ENCODE data around the gene VOPP1. TPM values are rescaled to one million over a fixed set of nuclear protein-coding genes. Genes with fewer than 3 reads are reported as not detected.

The VOPP1 gene
- total and polyA plus RNA-seq, 5 donors from 2014 or later, result 40.3 to 128 (median 60.9) TPM

GRCh38 chr7:55497521-55497920 is 74.8 kb downstream of the VOPP1 start:
- H3K4me1 Mint-ChIP-seq, result peaks cover 22 to 80% (median 42%) of the 10 kb centered on the region in 4 donors
- H3K4me3 ChIP-seq (ENCODE audit: low read depth, low read length), result no peak overlapping the region
- DNase-seq (no peak), ATAC-seq (ENCODE audit: low read depth in 2 of 2) (no peak)
- no peaks in the 10 kb centered on the region for H3K9me3 Mint-ChIP-seq
- H3K27me3 Mint-ChIP-seq, result no peaks in the 10 kb centered on the region
- peaks cover 68% of the 10 kb centered on the region for H3K36me3 ChIP-seq (ENCODE audit: control insufficient read depth, insufficient read depth, low read length)
- no peak overlapping the region for H3K27ac ChIP-seq (ENCODE audit: insufficient read depth, low read length, poor library complexity, severe bottlenecking)
- no peaks in the 10 kb centered on the region for H3K27me3 ChIP-seq (ENCODE audit: control insufficient read depth, insufficient read depth, low read length)
- peaks cover 49% of the 10 kb centered on the region for H3K36me3 Mint-ChIP-seq
- H3K27ac Mint-ChIP-seq, result no peak overlapping the region
- peaks cover 15% of the 10 kb centered on the region for H3K4me1 ChIP-seq (ENCODE audit: control insufficient read depth, insufficient read depth, low read length, poor library complexity, severe bottlenecking)
- H3K9me3 ChIP-seq (ENCODE audit: control insufficient read depth in 2 of 2, low read length in 2 of 2), result no peaks in the 10 kb centered on the region
- H3K4me3 Mint-ChIP-seq, result no peak overlapping the region

GRCh38 chr7:55496906-55497305 is 75.4 kb downstream of the VOPP1 start:
- H3K4me1 ChIP-seq (ENCODE audit: control insufficient read depth, insufficient read depth, low read length, poor library complexity, severe bottlenecking), result peaks cover 12% of the 10 kb centered on the region
- no peaks in the 10 kb centered on the region for H3K27me3 ChIP-seq (ENCODE audit: control insufficient read depth, insufficient read depth, low read length)
- Mint-ChIP-seq H3K36me3 (peaks cover 44% of the 10 kb centered on the region), H3K27ac (peak overlapping the region in 2 of 3 donors; percentile 48 to 87), H3K27me3 (no peaks in the 10 kb centered on the region), H3K9me3 (no peaks in the 10 kb centered on the region), H3K4me3 (no peak overlapping the region), H3K4me1 (peaks cover 19 to 73% (median 36%) of the 10 kb centered on the region in 4 donors)
- no peak overlapping the region for H3K27ac ChIP-seq (ENCODE audit: insufficient read depth, low read length, poor library complexity, severe bottlenecking)
- H3K36me3 ChIP-seq (ENCODE audit: control insufficient read depth, insufficient read depth, low read length), result peaks cover 72% of the 10 kb centered on the region
- no peak overlapping the region for H3K4me3 ChIP-seq (ENCODE audit: low read depth, low read length)
- ATAC-seq (ENCODE audit: low read depth in 2 of 2) (no peak), DNase-seq (no peak)
- no peaks in the 10 kb centered on the region for H3K9me3 ChIP-seq (ENCODE audit: control insufficient read depth in 2 of 2, low read length in 2 of 2)

- Histone ChIP-seq H3K27ac (ENCODE audit: insufficient read depth, low read length, poor library complexity, severe bottlenecking) (no peak overlapping the region), H3K36me3 (ENCODE audit: control insufficient read depth, insufficient read depth, low read length) (peaks cover 80% of the 10 kb centered on the region), H3K4me3 (ENCODE audit: low read depth, low read length) (no peak overlapping the region), H3K9me3 (ENCODE audit: control insufficient read depth in 2 of 2, low read length in 2 of 2) (no peaks in the 10 kb centered on the region), H3K4me1 (ENCODE audit: control insufficient read depth, insufficient read depth, low read length, poor library complexity, severe bottlenecking) (peaks cover 12% of the 10 kb centered on the region), H3K27me3 (ENCODE audit: control insufficient read depth, insufficient read depth, low read length) (no peaks in the 10 kb centered on the region)
- DNase-seq (no peak), ATAC-seq (ENCODE audit: low read depth in 2 of 2) (no peak)
- peaks cover 51% of the 10 kb centered on the region for H3K36me3 Mint-ChIP-seq
- H3K4me1 Mint-ChIP-seq, result peaks cover 15 to 62% (median 32%) of the 10 kb centered on the region in 4 donors
- peak overlapping the region; percentile 87 to 89 (median 88) for H3K27ac Mint-ChIP-seq
- H3K4me3 Mint-ChIP-seq, result no peak overlapping the region
- no peaks in the 10 kb centered on the region for H3K27me3 Mint-ChIP-seq
- no peaks in the 10 kb centered on the region for H3K9me3 Mint-ChIP-seq
These were observed 77.4 kb downstream of the VOPP1 start for GRCh38 chr7:55494951-55495350.

- Histone ChIP-seq H3K27ac (ENCODE audit: insufficient read depth, low read length, poor library complexity, severe bottlenecking) (no peak overlapping the region), H3K4me1 (ENCODE audit: control insufficient read depth, insufficient read depth, low read length, poor library complexity, severe bottlenecking) (peaks cover 17% of the 10 kb centered on the region), H3K27me3 (ENCODE audit: control insufficient read depth, insufficient read depth, low read length) (no peaks in the 10 kb centered on the region), H3K4me3 (ENCODE audit: low read depth, low read length) (no peak overlapping the region), H3K9me3 (ENCODE audit: control insufficient read depth in 2 of 2, low read length in 2 of 2) (no peaks in the 10 kb centered on the region), H3K36me3 (ENCODE audit: control insufficient read depth, insufficient read depth, low read length) (peaks cover 83% of the 10 kb centered on the region)
- Mint-ChIP-seq H3K27ac (peak overlapping the region in 2 of 3 donors; percentile 22 to 78), H3K27me3 (no peaks in the 10 kb centered on the region), H3K4me1 (peaks cover 15 to 62% (median 29%) of the 10 kb centered on the region in 4 donors), H3K36me3 (peaks cover 55% of the 10 kb centered on the region), H3K9me3 (no peaks in the 10 kb centered on the region), H3K4me3 (no peak overlapping the region)
- no peak for DNase-seq
- no peak for ATAC-seq (ENCODE audit: low read depth in 2 of 2)
These were observed 78.9 kb downstream of the VOPP1 start for GRCh38 chr7:55493408-55493807.

- Mint-ChIP-seq H3K4me3 (no peak overlapping the region), H3K9me3 (no peaks in the 10 kb centered on the region), H3K36me3 (peaks cover 64% of the 10 kb centered on the region), H3K27ac (peak overlapping the region in 2 of 3 donors; percentile 35 to 79), H3K27me3 (no peaks in the 10 kb centered on the region), H3K4me1 (peaks cover 15 to 75% (median 33%) of the 10 kb centered on the region in 4 donors)
- Histone ChIP-seq H3K36me3 (ENCODE audit: control insufficient read depth, insufficient read depth, low read length) (peaks cover 89% of the 10 kb centered on the region), H3K9me3 (ENCODE audit: control insufficient read depth in 2 of 2, low read length in 2 of 2) (no peaks in the 10 kb centered on the region), H3K27me3 (ENCODE audit: control insufficient read depth, insufficient read depth, low read length) (no peaks in the 10 kb centered on the region), H3K4me3 (ENCODE audit: low read depth, low read length) (no peak overlapping the region), H3K4me1 (ENCODE audit: control insufficient read depth, insufficient read depth, low read length, poor library complexity, severe bottlenecking) (peaks cover 10% of the 10 kb centered on the region), H3K27ac (ENCODE audit: insufficient read depth, low read length, poor library complexity, severe bottlenecking) (no peak overlapping the region)
- DNase-seq (no peak), ATAC-seq (ENCODE audit: low read depth in 2 of 2) (no peak)
These were observed 81.0 kb downstream of the VOPP1 start for GRCh38 chr7:55491346-55491745.

- DNase-seq, result no peak
- peak overlapping the region in 1 of 3 donors; percentile 91 for H3K27ac Mint-ChIP-seq
- H3K27ac ChIP-seq (ENCODE audit: insufficient read depth, low read length, poor library complexity, severe bottlenecking), result no peak overlapping the region
- no peak for ATAC-seq (ENCODE audit: low read depth in 2 of 2)
- peaks cover 64% of the 10 kb centered on the region for H3K36me3 Mint-ChIP-seq
- H3K4me3 ChIP-seq (ENCODE audit: low read depth, low read length), result no peak overlapping the region
- no peaks in the 10 kb centered on the region for H3K9me3 ChIP-seq (ENCODE audit: control insufficient read depth in 2 of 2, low read length in 2 of 2)
- H3K27me3 Mint-ChIP-seq, result no peaks in the 10 kb centered on the region
- peaks cover 18% of the 10 kb centered on the region for H3K4me1 ChIP-seq (ENCODE audit: control insufficient read depth, insufficient read depth, low read length, poor library complexity, severe bottlenecking)
- no peak overlapping the region for H3K4me3 Mint-ChIP-seq
- H3K27me3 ChIP-seq (ENCODE audit: control insufficient read depth, insufficient read depth, low read length), result no peaks in the 10 kb centered on the region
- H3K9me3 Mint-ChIP-seq, result no peaks in the 10 kb centered on the region
- H3K4me1 Mint-ChIP-seq, result peaks cover 15 to 77% (median 31%) of the 10 kb centered on the region in 4 donors
- H3K36me3 ChIP-seq (ENCODE audit: control insufficient read depth, insufficient read depth, low read length), result peaks cover 83% of the 10 kb centered on the region
These were observed 82.2 kb downstream of the VOPP1 start for GRCh38 chr7:55490099-55490498.

- peak overlapping the region; percentile 87 to 93 (median 91) for H3K27ac Mint-ChIP-seq
These were observed 82.8 kb downstream of the VOPP1 start for GRCh38 chr7:55489552-55489951.

GRCh38 chr7:55488804-55489340 is 83.4 kb downstream of the VOPP1 start:
- H3K4me3 Mint-ChIP-seq, result no peak overlapping the region
- no peak overlapping the region for H3K4me3 ChIP-seq (ENCODE audit: low read depth, low read length)
- peaks cover 21% of the 10 kb centered on the region for H3K4me1 ChIP-seq (ENCODE audit: control insufficient read depth, insufficient read depth, low read length, poor library complexity, severe bottlenecking)
- H3K27ac ChIP-seq (ENCODE audit: insufficient read depth, low read length, poor library complexity, severe bottlenecking), result peak overlapping the region; percentile 43
- DNase-seq (no peak), ATAC-seq (ENCODE audit: low read depth in 2 of 2) (no peak)
- H3K9me3 Mint-ChIP-seq, result no peaks in the 10 kb centered on the region
- peaks cover 86% of the 10 kb centered on the region for H3K36me3 ChIP-seq (ENCODE audit: control insufficient read depth, insufficient read depth, low read length)
- no peaks in the 10 kb centered on the region for H3K27me3 Mint-ChIP-seq
- peak overlapping the region; percentile 76 to 93 (median 93) for H3K27ac Mint-ChIP-seq
- peaks cover 24 to 82% (median 38%) of the 10 kb centered on the region in 4 donors for H3K4me1 Mint-ChIP-seq
- H3K27me3 ChIP-seq (ENCODE audit: control insufficient read depth, insufficient read depth, low read length), result no peaks in the 10 kb centered on the region
- no peaks in the 10 kb centered on the region for H3K9me3 ChIP-seq (ENCODE audit: control insufficient read depth in 2 of 2, low read length in 2 of 2)
- peaks cover 67% of the 10 kb centered on the region for H3K36me3 Mint-ChIP-seq

More at GRCh38 chr7:55489552-55489951, 82.8 kb downstream of the VOPP1 start:
- peaks cover 21% of the 10 kb centered on the region for H3K4me1 ChIP-seq (ENCODE audit: control insufficient read depth, insufficient read depth, low read length, poor library complexity, severe bottlenecking)
- no peak overlapping the region for H3K27ac ChIP-seq (ENCODE audit: insufficient read depth, low read length, poor library complexity, severe bottlenecking)
- DNase-seq (no peak), ATAC-seq (ENCODE audit: low read depth in 2 of 2) (no peak)
- no peaks in the 10 kb centered on the region for H3K9me3 ChIP-seq (ENCODE audit: control insufficient read depth in 2 of 2, low read length in 2 of 2)
- no peaks in the 10 kb centered on the region for H3K27me3 ChIP-seq (ENCODE audit: control insufficient read depth, insufficient read depth, low read length)
- H3K9me3 Mint-ChIP-seq, result no peaks in the 10 kb centered on the region
- H3K27me3 Mint-ChIP-seq, result no peaks in the 10 kb centered on the region
- peaks cover 17 to 78% (median 36%) of the 10 kb centered on the region in 4 donors for H3K4me1 Mint-ChIP-seq
- peaks cover 82% of the 10 kb centered on the region for H3K36me3 ChIP-seq (ENCODE audit: control insufficient read depth, insufficient read depth, low read length)
- peaks cover 63% of the 10 kb centered on the region for H3K36me3 Mint-ChIP-seq
- peak overlapping the region in 1 of 4 donors; percentile 10 for H3K4me3 Mint-ChIP-seq
- no peak overlapping the region for H3K4me3 ChIP-seq (ENCODE audit: low read depth, low read length)

All from CD4-positive, CD25-positive, alpha-beta regulatory T cell (primary cell).